Left ventricle myocardium inferior (tissue), 1 donor: ENCODE measurements around the gene PPARD. TPM values are rescaled to one million over a fixed set of nuclear protein-coding genes. Genes with fewer than 3 reads are reported as not detected.
"Not testable (repeated sequence)": the region's sequence is repeated elsewhere in the genome, so short reads cannot be mapped to it uniquely, and the experiment has no call there.

ENCODE experiments used
- DNase-seq: peaks from one replicate; pipeline ENCODE4 v3.0.0-alpha.2; 2020
- H3K27ac ChIP-seq: fragments of 200-600 bp; replicated peaks from 2 replicates; pipeline ENCODE4 v1.8.0; 2021
- H3K27me3 ChIP-seq: fragments of 200-600 bp; 2 replicates; pipeline ENCODE4 v1.8.0; 2021; ENCODE audit warnings: low read depth
- H3K36me3 ChIP-seq: fragments of 200-600 bp; 2 replicates; pipeline ENCODE4 v1.8.0; 2021
- H3K4me1 ChIP-seq: fragments of 200-600 bp; 2 replicates; pipeline ENCODE4 v1.8.0; 2021
- H3K4me3 ChIP-seq: fragments of 200-600 bp; 2 replicates; pipeline ENCODE4 v1.8.0; 2021; ENCODE audit warnings: mild to moderate bottlenecking, moderate library complexity
- H3K9me3 ChIP-seq: fragments of 200-600 bp; replicated peaks from 2 replicates; pipeline ENCODE4 v1.8.0; 2021
- intact Hi-C: fragments of 100-400 bp; cut with micrococcal nuclease; formaldehyde crosslinking; loops from one replicate; pipeline ENCODE4 v1.11.0; 2022
- total RNA-seq: library from RNA; stranded (reverse); fragmentation: NEBNext Ultra II Directional; extraction: Animal tissue kit (Norgen Biotek cat#: 25700); gene quantifications from one replicate; pipeline ENCODE4 v1.2.1, GENCODE V29; 2021
- TF ChIP-seq, protein P1 (sequence below): fragments of 200-600 bp; IDR thresholded peaks from 2 replicates; pipeline ENCODE4 v1.8.0; 2021; ENCODE audit warnings: antibody characterized with exemption, mild to moderate bottlenecking, borderline replicate concordance
- donor health status: DM: no; HTN: yes; CAD: no; lungs with severe emphysema.

The PPARD gene
- total RNA-seq, 1 donor from 2014 or later: 14.9 TPM

GRCh38 chr6:35385457-35386202, 43.3 kb downstream of the PPARD start:
- intact Hi-C loops: no loop called here
- Histone ChIP-seq H3K9me3 (no peaks in the 10 kb centered on the region), H3K4me3 (no peak overlapping the region), H3K4me1 (peaks cover 6% of the 10 kb centered on the region), H3K36me3 (no peaks in the 10 kb centered on the region), H3K27me3 (no peaks in the 10 kb centered on the region), H3K27ac (no peak overlapping the region)
- DNase-seq: peak; percentile 19
- TF ChIP-seq, protein P1, sequence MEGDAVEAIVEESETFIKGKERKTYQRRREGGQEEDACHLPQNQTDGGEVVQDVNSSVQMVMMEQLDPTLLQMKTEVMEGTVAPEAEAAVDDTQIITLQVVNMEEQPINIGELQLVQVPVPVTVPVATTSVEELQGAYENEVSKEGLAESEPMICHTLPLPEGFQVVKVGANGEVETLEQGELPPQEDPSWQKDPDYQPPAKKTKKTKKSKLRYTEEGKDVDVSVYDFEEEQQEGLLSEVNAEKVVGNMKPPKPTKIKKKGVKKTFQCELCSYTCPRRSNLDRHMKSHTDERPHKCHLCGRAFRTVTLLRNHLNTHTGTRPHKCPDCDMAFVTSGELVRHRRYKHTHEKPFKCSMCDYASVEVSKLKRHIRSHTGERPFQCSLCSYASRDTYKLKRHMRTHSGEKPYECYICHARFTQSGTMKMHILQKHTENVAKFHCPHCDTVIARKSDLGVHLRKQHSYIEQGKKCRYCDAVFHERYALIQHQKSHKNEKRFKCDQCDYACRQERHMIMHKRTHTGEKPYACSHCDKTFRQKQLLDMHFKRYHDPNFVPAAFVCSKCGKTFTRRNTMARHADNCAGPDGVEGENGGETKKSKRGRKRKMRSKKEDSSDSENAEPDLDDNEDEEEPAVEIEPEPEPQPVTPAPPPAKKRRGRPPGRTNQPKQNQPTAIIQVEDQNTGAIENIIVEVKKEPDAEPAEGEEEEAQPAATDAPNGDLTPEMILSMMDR: no peak

DNA sequence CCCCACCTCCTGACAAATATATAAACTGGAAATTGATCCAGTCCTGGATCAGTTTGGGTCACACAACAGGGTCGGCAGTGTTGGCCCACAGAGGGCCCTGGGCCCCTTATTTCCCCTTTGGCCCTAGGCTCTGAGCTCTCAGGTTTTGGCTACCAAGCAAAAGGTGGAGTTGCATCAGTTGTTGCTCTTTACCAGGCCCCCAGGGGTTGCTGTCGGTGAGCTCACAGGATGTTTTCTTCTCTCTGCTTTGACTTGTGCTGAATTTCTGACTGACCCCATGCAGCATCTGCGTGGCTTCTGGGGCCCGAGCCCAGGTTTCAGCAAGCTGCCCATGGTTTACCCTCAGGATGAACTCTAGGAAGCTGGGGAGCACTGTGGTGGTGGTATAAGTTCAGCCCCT, 44.6 kb downstream of the PPARD start:
- intact Hi-C loops: no loop called here
- TF ChIP-seq, protein P1: no peak
- no peaks in the 10 kb centered on the region for H3K27me3 ChIP-seq
- no peaks in the 10 kb centered on the region for H3K9me3 ChIP-seq
- no peaks in the 10 kb centered on the region for H3K36me3 ChIP-seq
- DNase-seq: no peak
- no peak overlapping the region for H3K27ac ChIP-seq
- peaks cover 14% of the 10 kb centered on the region for H3K4me1 ChIP-seq
- H3K4me3 ChIP-seq: no peak overlapping the region

DNA sequence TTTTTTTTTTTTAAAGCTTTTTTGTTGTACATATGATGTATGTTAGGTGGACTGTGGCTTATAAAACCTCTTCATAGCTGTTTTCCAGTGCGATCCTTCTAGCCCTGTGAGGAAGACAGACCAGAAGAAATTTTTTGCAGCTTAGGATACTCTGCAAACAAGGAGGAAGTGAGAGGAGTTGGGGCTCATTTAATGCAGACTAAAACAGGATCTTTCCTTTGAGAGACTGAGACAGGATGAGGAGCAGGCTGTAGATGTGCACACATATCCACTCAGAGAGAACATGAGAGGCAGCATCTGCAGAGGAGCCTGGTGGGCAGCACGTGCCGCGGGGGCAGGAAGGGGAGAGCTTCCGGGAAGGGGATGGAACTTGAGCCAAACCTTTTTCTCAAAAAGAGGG, 45.7 kb downstream of the PPARD start:
- no peak for DNase-seq
- TF ChIP-seq, protein P1: no peak
- intact Hi-C loops: no loop called here
- no peaks in the 10 kb centered on the region for H3K9me3 ChIP-seq
- H3K27me3 ChIP-seq: no peaks in the 10 kb centered on the region
- no peak overlapping the region for H3K27ac ChIP-seq
- H3K36me3 ChIP-seq: no peaks in the 10 kb centered on the region
- H3K4me1 ChIP-seq: peaks cover 23% of the 10 kb centered on the region
- H3K4me3 ChIP-seq: no peak overlapping the region

DNA sequence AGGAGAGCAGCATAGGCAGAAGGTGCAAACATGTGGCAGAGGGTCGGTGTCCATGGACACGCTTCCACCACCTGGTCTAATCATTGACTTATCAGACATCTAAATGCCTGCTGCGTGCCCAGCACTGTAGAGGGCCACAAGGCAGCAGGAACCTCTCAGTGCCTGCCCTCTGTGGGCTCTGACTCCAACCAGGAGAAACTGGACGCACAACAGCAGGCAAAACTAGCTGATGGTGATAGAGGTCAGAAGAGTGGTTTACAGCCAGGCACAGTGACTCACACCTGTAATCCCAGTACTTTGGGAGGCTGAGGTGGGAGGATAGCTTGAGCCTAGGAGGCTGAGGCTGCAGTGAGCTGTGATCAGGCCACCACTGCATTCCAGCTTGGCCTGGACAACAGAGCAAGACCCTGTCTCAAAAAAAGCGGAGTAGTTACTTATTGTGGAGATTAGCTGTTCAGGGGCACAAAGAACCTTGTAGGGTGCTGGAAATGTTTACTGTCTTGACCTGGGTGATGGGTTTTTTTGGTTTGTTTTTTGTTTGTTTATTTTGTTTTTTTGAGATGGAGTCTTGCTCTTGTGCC, 46.5 kb downstream of the PPARD start:
- intact Hi-C loops: no loop called here
- Histone ChIP-seq H3K9me3 (no peaks in the 10 kb centered on the region), H3K27me3 (no peaks in the 10 kb centered on the region), H3K4me3 (no peak overlapping the region), H3K36me3 (no peaks in the 10 kb centered on the region), H3K27ac (no peak overlapping the region), H3K4me1 (peaks cover 31% of the 10 kb centered on the region)
- DNase-seq: no peak
- TF ChIP-seq, protein P1: no peak

DNA sequence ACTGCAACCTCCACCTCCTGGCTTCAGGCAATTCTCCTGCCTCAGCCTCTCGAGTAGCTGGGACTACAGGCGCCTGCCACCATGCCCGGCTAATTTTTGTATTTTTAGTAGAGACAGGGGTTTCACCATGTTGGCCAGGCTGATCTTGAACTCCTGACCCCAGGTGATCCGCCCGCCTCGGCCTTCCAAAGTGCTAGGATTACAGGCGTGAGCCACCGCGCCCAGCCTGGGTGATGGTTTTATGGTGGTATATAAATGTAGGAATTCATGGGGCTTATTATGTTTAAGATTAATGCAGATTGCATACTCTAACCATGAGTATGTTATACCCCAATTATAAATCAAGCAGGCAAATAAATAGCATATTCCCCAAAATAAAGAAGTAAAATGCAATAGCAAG, 47.0 kb downstream of the PPARD start:
- H3K36me3 ChIP-seq, H3K27me3 ChIP-seq, H3K4me3 ChIP-seq, DNase-seq, H3K27ac ChIP-seq, H3K9me3 ChIP-seq, intact Hi-C loops: not testable (repeated sequence)
- peaks cover 31% of the 10 kb centered on the region for H3K4me1 ChIP-seq
